NCI-H748 (cell line): Measurements from ENCODE around the gene DENND2A.
"Not testable (repeated sequence)": the region's sequence is repeated elsewhere in the genome, so short reads cannot be mapped to it uniquely, and the experiment has no call there.

ENCODE experiments used
- DNase-seq: peaks from one replicate; lab custom pipeline; 2025; ENCODE audit not compliant: unreplicated experiment; lab: John Stamatoyannopoulos, UW

Gene DENND2A

GRCh38 chr7:140623980-140624379 is 16.6 kb downstream of the DENND2A start:
- no peak for DNase-seq

- no peak for DNase-seq
These were observed 19.1 kb downstream of the DENND2A start for GRCh38 chr7:140621401-140622021.

- not testable (repeated sequence) for DNase-seq
These were observed 20.6 kb downstream of the DENND2A start for GRCh38 chr7:140619915-140620510.

GRCh38 chr7:140619176-140619575 is 21.4 kb downstream of the DENND2A start:
- no peak for DNase-seq

- no peak for DNase-seq
These were observed 22.3 kb downstream of the DENND2A start for GRCh38 chr7:140618306-140618705.

GRCh38 chr7:140617081-140617480 is 23.5 kb downstream of the DENND2A start:
- DNase-seq, result no peak

GRCh38 chr7:140616328-140616727 is 24.3 kb downstream of the DENND2A start:
- DNase-seq, result no peak

- no peak for DNase-seq
These were observed 29.0 kb downstream of the DENND2A start for GRCh38 chr7:140611641-140612040.

GRCh38 chr7:140610204-140611165 is 30.1 kb downstream of the DENND2A start:
- no peak for DNase-seq

GRCh38 chr7:140609646-140610045 is 31.0 kb downstream of the DENND2A start:
- no peak for DNase-seq

GRCh38 chr7:140607441-140607989 is 33.1 kb downstream of the DENND2A start:
- DNase-seq, result no peak

GRCh38 chr7:140605337-140605736 is 35.3 kb downstream of the DENND2A start:
- DNase-seq, result no peak

GRCh38 chr7:140604760-140605159 is 35.9 kb downstream of the DENND2A start:
- DNase-seq, result no peak

- no peak for DNase-seq
These were observed 36.5 kb downstream of the DENND2A start for GRCh38 chr7:140604076-140604475.

GRCh38 chr7:140601566-140602174 is 38.9 kb downstream of the DENND2A start:
- no peak for DNase-seq

GRCh38 chr7:140600341-140600740 is 40.3 kb downstream of the DENND2A start:
- no peak for DNase-seq

- no peak for DNase-seq
These were observed 43.1 kb downstream of the DENND2A start for GRCh38 chr7:140597428-140597949.

- DNase-seq, result no peak
These were observed 43.8 kb downstream of the DENND2A start for GRCh38 chr7:140596519-140597427.

- no peak for DNase-seq
These were observed 45.0 kb downstream of the DENND2A start for GRCh38 chr7:140595468-140596092.
